GM23338 (cell line): Measurements from ENCODE around the gene FBXW4. TPM values are rescaled to one million over a fixed set of nuclear protein-coding genes. Genes with fewer than 3 reads are reported as not detected.

Experiments used
- ATAC-seq: fragments of 200-7000 bp; cut with Tn5 transposase; 3 replicates; pipeline ENCODE4 v1.9.1; 2020
- DNase-seq: peaks from one replicate; pipeline ENCODE4 v3.0.0-alpha.2; 2015; ENCODE audit warnings: low spot score
- H2AFZ ChIP-seq: fragments of 200-600 bp; sonication (generic); 2 replicates; pipeline ENCODE4 v1.8.0; 2016; ENCODE audit warnings: antibody characterized with exemption, mild to moderate bottlenecking, moderate library complexity
- H3F3A ChIP-seq: fragments of 200-600 bp; sonication (generic); replicated peaks from 2 replicates; pipeline ENCODE4 v1.8.0; 2017; ENCODE audit warnings: antibody characterized with exemption, mixed run types, low read depth
- H3K27ac ChIP-seq: fragments of 200-600 bp; sonication (generic); 2 replicates; pipeline ENCODE4 v1.6.1; 2016; ENCODE audit warnings: low read depth
- H3K27me3 ChIP-seq: fragments of 200-600 bp; sonication (generic); 2 replicates; pipeline ENCODE4 v1.8.0; 2016; ENCODE audit warnings: mild to moderate bottlenecking, mixed run types, moderate library complexity; ENCODE audit not compliant: insufficient read depth
- H3K36me3 ChIP-seq: fragments of 200-600 bp; sonication (generic); 2 replicates; pipeline ENCODE4 v1.8.0; 2016; ENCODE audit warnings: mild to moderate bottlenecking; ENCODE audit not compliant: insufficient read depth
- H3K4me1 ChIP-seq: fragments of 200-600 bp; sonication (generic); 2 replicates; pipeline ENCODE4 v1.8.0; 2016; ENCODE audit warnings: mild to moderate bottlenecking, moderate library complexity; ENCODE audit not compliant: insufficient read depth
- H3K4me2 ChIP-seq: fragments of 200-600 bp; sonication (generic); 2 replicates; pipeline ENCODE4 v1.7.1; 2017; ENCODE audit warnings: mixed run types
- H3K4me3 ChIP-seq: fragments of 200-600 bp; sonication (generic); 2 replicates; pipeline ENCODE4 v1.6.1; 2016; ENCODE audit warnings: mixed run types
- H3K79me2 ChIP-seq: fragments of 200-600 bp; sonication (generic); replicated peaks from 2 replicates; pipeline ENCODE4 v1.8.0; 2017; ENCODE audit warnings: mild to moderate bottlenecking; ENCODE audit not compliant: insufficient read depth
- H3K9me2 ChIP-seq: fragments of 200-600 bp; sonication (generic); 2 replicates; pipeline ENCODE4 v1.8.0; 2017; ENCODE audit not compliant: insufficient read depth
- H4K20me1 ChIP-seq: fragments of 200-600 bp; sonication (generic); replicated peaks from 2 replicates; pipeline ENCODE4 v1.8.0; 2017; ENCODE audit warnings: mild to moderate bottlenecking; ENCODE audit not compliant: insufficient read depth
- H3K27ac Mint-ChIP-seq: 2 replicates; pipeline ENCODE4 v1.8.0; 2020; ENCODE audit warnings: inconsistent platforms, mild to moderate bottlenecking, moderate library complexity, mixed read lengths
- H3K27me3 Mint-ChIP-seq: 3 replicates; pipeline ENCODE4 v1.8.0; 2022; ENCODE audit warnings: low read depth, mild to moderate bottlenecking, moderate library complexity, mixed read lengths, inconsistent platforms; ENCODE audit not compliant: insufficient read depth, poor library complexity
- H3K36me3 Mint-ChIP-seq: 3 replicates; pipeline ENCODE4 v1.8.0; 2021; ENCODE audit warnings: low read depth, mild to moderate bottlenecking, inconsistent platforms, moderate library complexity, mixed read lengths
- H3K4me1 Mint-ChIP-seq: 3 replicates; pipeline ENCODE4 v1.8.0; 2020; ENCODE audit warnings: mild to moderate bottlenecking, inconsistent platforms, mixed read lengths
- H3K4me3 Mint-ChIP-seq: 3 replicates; pipeline ENCODE4 v1.8.0; 2021; ENCODE audit warnings: moderate library complexity, mild to moderate bottlenecking, inconsistent platforms, mixed read lengths
- H3K9me3 Mint-ChIP-seq: 3 replicates; pipeline ENCODE4 v1.8.0; 2020; ENCODE audit warnings: moderate library complexity, mild to moderate bottlenecking, inconsistent platforms, mixed read lengths
- CREB1 ChIP-seq: fragments of 250-450 bp; sonication (Bioruptor Pico); IDR thresholded peaks from 2 replicates; pipeline ENCODE4 v1.5.0; 2020; ENCODE audit warnings: low read depth, mild to moderate bottlenecking, moderate library complexity
- CTCF ChIP-seq, 2 experiments: fragments of 200-600 bp in 1 of 2; sonication (generic) in 1 of 2; conservative IDR thresholded peaks; 2 replicates each; pipeline versions ENCODE4 v1.5.1 to v1.6.1; 2016 to 2017; ENCODE audit warnings: antibody characterized with exemption in 2 of 2, low read depth in 2 of 2, mild to moderate bottlenecking in 2 of 2, moderate library complexity in 1 of 2
- EZH2 ChIP-seq: fragments of 200-600 bp; sonication (generic); IDR thresholded peaks from one replicate; pipeline ENCODE4 v1.8.0; 2017; ENCODE audit warnings: antibody characterized with exemption, mild to moderate bottlenecking, low read depth; ENCODE audit not compliant: unreplicated experiment
- JUNB ChIP-seq: IDR thresholded peaks from one replicate; pipeline ENCODE4 v1.6.1; 2016; ENCODE audit warnings: antibody characterized with exemption; ENCODE audit not compliant: unreplicated experiment
- POLR2AphosphoS5 ChIP-seq: IDR thresholded peaks from 2 replicates; pipeline ENCODE4 v1.6.1; 2016; ENCODE audit warnings: antibody characterized with exemption, low read depth
- ZNF114 ChIP-seq: fragments of 250-450 bp; sonication (Bioruptor Pico); IDR thresholded peaks from 2 replicates; pipeline ENCODE4 v1.5.0; 2020; ENCODE audit warnings: mild to moderate bottlenecking, moderate library complexity
- ZNF331 ChIP-seq: fragments of 250-450 bp; sonication (Bioruptor Pico); IDR thresholded peaks from 2 replicates; pipeline ENCODE4 v1.5.0; 2020; ENCODE audit warnings: low read depth, mild to moderate bottlenecking, moderate library complexity
- polyA plus RNA-seq: library from polyadenylated mRNA; unstranded; fragments of >200 nt; fragmentation: Nextera tagmentation; extraction: Ambion mirVana; gene quantifications from 2 replicates; pipeline ENCODE4 v1.2.1, GENCODE V29; 2016
- total RNA-seq: library from RNA; depleted of rRNA; stranded (reverse); fragments of >200 nt; shearing (Covaris generic); gene quantifications from 2 replicates; pipeline ENCODE4 v1.2.3, GENCODE V29; 2014
- TF ChIP-seq, protein P1 (sequence below): IDR thresholded peaks from one replicate; pipeline ENCODE4 v1.6.1; 2018; ENCODE audit warnings: antibody characterized with exemption; ENCODE audit not compliant: unreplicated experiment

The FBXW4 gene
- total and polyA plus RNA-seq, 2 experiments from 2014 or later: 8.0 to 18.6 TPM

DNA sequence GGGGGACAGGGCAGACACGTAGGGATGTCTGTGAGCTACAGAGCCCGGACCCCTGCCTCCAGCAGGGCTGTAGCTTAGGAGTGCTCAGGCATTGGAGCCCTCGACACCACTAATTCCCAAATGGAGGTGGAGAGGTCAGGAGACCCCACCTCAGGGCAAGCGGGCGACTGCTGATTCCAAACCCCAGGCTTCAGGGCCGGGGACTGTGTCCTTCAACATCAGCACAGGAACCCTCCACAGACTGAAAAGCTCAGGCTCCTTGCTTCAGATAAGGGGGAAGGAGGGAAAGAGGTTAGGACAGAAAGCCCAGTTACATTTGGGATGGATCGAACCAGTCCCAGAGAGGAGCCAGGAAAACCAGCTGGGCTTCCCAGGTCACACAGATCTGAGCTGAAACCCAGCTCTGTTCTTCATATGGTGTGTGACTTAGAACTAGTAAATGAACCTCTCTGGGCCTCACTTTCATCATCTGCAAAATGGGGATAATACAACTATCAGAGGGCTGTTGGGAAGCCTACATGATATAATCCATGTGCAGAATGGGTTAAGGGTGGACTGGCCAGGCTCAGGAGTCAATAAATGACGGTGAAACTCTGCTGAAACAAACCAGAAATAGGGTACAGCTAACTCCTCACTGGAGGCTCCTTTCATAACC is 123.6 kb downstream of the FBXW4 start:
- Mint-ChIP-seq H3K27me3 (peaks cover 38% of the 10 kb centered on the region), H3K4me3 (peak overlapping the region; percentile 74), H3K27ac (no peak overlapping the region), H3K9me3 (no peaks in the 10 kb centered on the region; the same call in 2 of the 3 replicates), H3K36me3 (peaks cover under 1% of the 10 kb centered on the region; the same call in 1 of the 3 replicates), H3K4me1 (peaks cover 21% of the 10 kb centered on the region)
- ATAC-seq (no peak), DNase-seq (no peak)
- H3K27me3 ChIP-seq: peaks cover 67% of the 10 kb centered on the region
- no peak overlapping the region for H2AFZ ChIP-seq
- H3K4me1 ChIP-seq: peaks cover 18% of the 10 kb centered on the region; the same call in 1 of the 2 replicates
- peaks cover 6% of the 10 kb centered on the region; the same call in 1 of the 2 replicates for H3F3A ChIP-seq
- no peak overlapping the region for H3K27ac ChIP-seq
- H3K4me3 ChIP-seq: peak overlapping the region; percentile 89; the same call in 1 of the 2 replicates
- no peaks in the 10 kb centered on the region for H4K20me1 ChIP-seq
- no peaks in the 10 kb centered on the region for H3K79me2 ChIP-seq
- H3K4me2 ChIP-seq: no peak overlapping the region
- H3K36me3 ChIP-seq: no peaks in the 10 kb centered on the region; the same call in 1 of the 2 replicates
- TF ChIP-seq ZNF331 (no peak), ZNF114 (CRISPR knock-in tag) (no peak)
- H3K9me2 ChIP-seq: no peaks in the 10 kb centered on the region

GRCh38 chr10:101570428-101571270 is 124.3 kb downstream of the FBXW4 start:
- H3K4me2 ChIP-seq: peak overlapping the region; percentile 97
- ATAC-seq (peak; percentile 14), DNase-seq (peak; percentile 27)
- Mint-ChIP-seq H3K36me3 (no peaks in the 10 kb centered on the region; the same call in 2 of the 3 replicates), H3K27ac (no peak overlapping the region), H3K9me3 (no peaks in the 10 kb centered on the region; the same call in 2 of the 3 replicates), H3K27me3 (peaks cover 43% of the 10 kb centered on the region), H3K4me1 (peaks cover 24% of the 10 kb centered on the region), H3K4me3 (peak overlapping the region; percentile 74)
- no peak overlapping the region for H3K27ac ChIP-seq
- H3F3A ChIP-seq: peaks cover 6% of the 10 kb centered on the region; the same call in 1 of the 2 replicates
- peaks cover 18% of the 10 kb centered on the region; the same call in 1 of the 2 replicates for H3K4me1 ChIP-seq
- no peaks in the 10 kb centered on the region for H3K9me2 ChIP-seq
- H3K27me3 ChIP-seq: peaks cover 74% of the 10 kb centered on the region
- no peaks in the 10 kb centered on the region; the same call in 1 of the 2 replicates for H3K36me3 ChIP-seq
- H4K20me1 ChIP-seq: no peaks in the 10 kb centered on the region
- no peaks in the 10 kb centered on the region for H3K79me2 ChIP-seq
- TF ChIP-seq CREB1 (CRISPR knock-in tag) (no peak), JUNB (no peak), POLR2AphosphoS5 (0 out of 2 replicates have a peak, but pooled peaks have one; percentile 7)
- H2AFZ ChIP-seq: peak overlapping the region; percentile 97
- H3K4me3 ChIP-seq: peak overlapping the region; percentile 89

- Histone ChIP-seq H2AFZ (peak overlapping the region; percentile 94), H3K4me2 (peak overlapping the region; percentile 97), H3F3A (peaks cover 6% of the 10 kb centered on the region; the same call in 1 of the 2 replicates), H3K9me2 (no peaks in the 10 kb centered on the region), H3K4me3 (peak overlapping the region; percentile 89), H3K36me3 (no peaks in the 10 kb centered on the region; the same call in 1 of the 2 replicates), H3K79me2 (no peaks in the 10 kb centered on the region), H3K27me3 (peaks cover 78% of the 10 kb centered on the region), H4K20me1 (no peaks in the 10 kb centered on the region), H3K4me1 (peaks cover 18% of the 10 kb centered on the region; the same call in 1 of the 2 replicates), H3K27ac (no peak overlapping the region)
- Mint-ChIP-seq H3K27ac (no peak overlapping the region), H3K27me3 (peaks cover 46% of the 10 kb centered on the region), H3K4me1 (peaks cover 24% of the 10 kb centered on the region), H3K9me3 (no peaks in the 10 kb centered on the region; the same call in 2 of the 3 replicates), H3K4me3 (peak overlapping the region; percentile 74), H3K36me3 (no peaks in the 10 kb centered on the region; the same call in 2 of the 3 replicates)
- ATAC-seq (peak; percentile 70), DNase-seq (peak; percentile 79)
- TF ChIP-seq, protein P1, sequence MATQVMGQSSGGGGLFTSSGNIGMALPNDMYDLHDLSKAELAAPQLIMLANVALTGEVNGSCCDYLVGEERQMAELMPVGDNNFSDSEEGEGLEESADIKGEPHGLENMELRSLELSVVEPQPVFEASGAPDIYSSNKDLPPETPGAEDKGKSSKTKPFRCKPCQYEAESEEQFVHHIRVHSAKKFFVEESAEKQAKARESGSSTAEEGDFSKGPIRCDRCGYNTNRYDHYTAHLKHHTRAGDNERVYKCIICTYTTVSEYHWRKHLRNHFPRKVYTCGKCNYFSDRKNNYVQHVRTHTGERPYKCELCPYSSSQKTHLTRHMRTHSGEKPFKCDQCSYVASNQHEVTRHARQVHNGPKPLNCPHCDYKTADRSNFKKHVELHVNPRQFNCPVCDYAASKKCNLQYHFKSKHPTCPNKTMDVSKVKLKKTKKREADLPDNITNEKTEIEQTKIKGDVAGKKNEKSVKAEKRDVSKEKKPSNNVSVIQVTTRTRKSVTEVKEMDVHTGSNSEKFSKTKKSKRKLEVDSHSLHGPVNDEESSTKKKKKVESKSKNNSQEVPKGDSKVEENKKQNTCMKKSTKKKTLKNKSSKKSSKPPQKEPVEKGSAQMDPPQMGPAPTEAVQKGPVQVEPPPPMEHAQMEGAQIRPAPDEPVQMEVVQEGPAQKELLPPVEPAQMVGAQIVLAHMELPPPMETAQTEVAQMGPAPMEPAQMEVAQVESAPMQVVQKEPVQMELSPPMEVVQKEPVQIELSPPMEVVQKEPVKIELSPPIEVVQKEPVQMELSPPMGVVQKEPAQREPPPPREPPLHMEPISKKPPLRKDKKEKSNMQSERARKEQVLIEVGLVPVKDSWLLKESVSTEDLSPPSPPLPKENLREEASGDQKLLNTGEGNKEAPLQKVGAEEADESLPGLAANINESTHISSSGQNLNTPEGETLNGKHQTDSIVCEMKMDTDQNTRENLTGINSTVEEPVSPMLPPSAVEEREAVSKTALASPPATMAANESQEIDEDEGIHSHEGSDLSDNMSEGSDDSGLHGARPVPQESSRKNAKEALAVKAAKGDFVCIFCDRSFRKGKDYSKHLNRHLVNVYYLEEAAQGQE: no peak
- TF ChIP-seq EZH2 (no peak), ZNF114 (CRISPR knock-in tag) (no peak), CTCF (conservative IDR thresholded peaks at IDR 0.05; ENCODE audit: low read depth in 2 of 2) (peak; percentile 57 to 85)
These were observed 125.1 kb downstream of the FBXW4 start for GRCh38 chr10:101569622-101570427.
